Neuronal stem cell (in vitro differentiated cells): Measurements from ENCODE around the gene ZNF775.

Source experiments
- DNase-seq: peaks from one replicate; pipeline ENCODE4 v3.0.0-alpha.2; 2013; ENCODE audit warnings: low spot score
- H2AFZ ChIP-seq: one replicate; pipeline ENCODE4 v1.6.1; 2013; ENCODE audit warnings: mild to moderate bottlenecking, low read length, inconsistent platforms
- H2AK5ac ChIP-seq: 2 replicates; pipeline ENCODE4 v1.6.1; 2013; ENCODE audit warnings: low read depth, mild to moderate bottlenecking, inconsistent platforms, low read length, moderate library complexity, mixed read lengths
- H2BK120ac ChIP-seq: 2 replicates; pipeline ENCODE4 v1.6.1; 2013; ENCODE audit warnings: low read depth, mild to moderate bottlenecking, inconsistent platforms, low read length, moderate library complexity, mixed read lengths
- H2BK12ac ChIP-seq: one replicate; pipeline ENCODE4 v1.6.1; 2013; ENCODE audit warnings: low read length, inconsistent platforms
- H2BK15ac ChIP-seq: 2 replicates; pipeline ENCODE4 v1.6.1; 2013; ENCODE audit warnings: mild to moderate bottlenecking, low read length, inconsistent platforms, mixed read lengths
- H2BK5ac ChIP-seq: one replicate; pipeline ENCODE4 v1.6.1; 2013; ENCODE audit warnings: inconsistent platforms, mild to moderate bottlenecking, low read length, moderate library complexity
- H3K14ac ChIP-seq: one replicate; pipeline ENCODE4 v1.6.1; 2013; ENCODE audit warnings: low read length, inconsistent platforms
- H3K18ac ChIP-seq: 2 replicates; pipeline ENCODE4 v1.6.1; 2013; ENCODE audit warnings: low read length, inconsistent platforms
- H3K23ac ChIP-seq: 2 replicates; pipeline ENCODE4 v1.6.1; 2013; ENCODE audit warnings: low read depth, mild to moderate bottlenecking, mixed read lengths, low read length, inconsistent platforms; ENCODE audit not compliant: poor library complexity
- H3K27ac ChIP-seq: replicated peaks from 3 replicates; pipeline ENCODE4 v1.5.1; 2013; ENCODE audit warnings: low read length, inconsistent platforms
- H3K27me3 ChIP-seq, 3 experiments: 2 replicates each; pipeline ENCODE4 v1.6.1; 2013; ENCODE audit warnings: low read length in 3 of 3, mild to moderate bottlenecking in 2 of 3, inconsistent platforms in 1 of 3, low read depth in 1 of 3, mixed read lengths in 1 of 3, moderate library complexity in 1 of 3; ENCODE audit not compliant: control insufficient read depth in 3 of 3, insufficient read depth in 3 of 3
- H3K36me3 ChIP-seq, 2 donors: replicated peaks in 1 of 2; 2 replicates each; pipeline ENCODE4 v1.6.1; 2013; ENCODE audit warnings: low read length in 2 of 2; ENCODE audit not compliant: control insufficient read depth in 2 of 2, insufficient read depth in 2 of 2
- H3K4ac ChIP-seq: 2 replicates; pipeline ENCODE4 v1.6.1; 2013; ENCODE audit warnings: inconsistent platforms, mild to moderate bottlenecking, low read length, moderate library complexity
- H3K4me1 ChIP-seq, 2 donors: 1 replicate in 1 of 2; 2 replicates in 1 of 2; pipeline ENCODE4 v1.6.1; 2013; ENCODE audit warnings: low read length in 2 of 2, low read depth in 1 of 2; ENCODE audit not compliant: control insufficient read depth in 2 of 2, insufficient read depth in 1 of 2
- H3K4me2 ChIP-seq: one replicate; pipeline ENCODE4 v1.6.1; 2013; ENCODE audit warnings: mild to moderate bottlenecking, low read length, inconsistent platforms; ENCODE audit not compliant: insufficient read depth, poor library complexity, severe bottlenecking
- H3K4me3 ChIP-seq, 2 donors: 2 replicates each; pipeline ENCODE4 v1.5.1; 2013; ENCODE audit warnings: low read length in 2 of 2, mild to moderate bottlenecking in 2 of 2, inconsistent platforms in 1 of 2, moderate library complexity in 1 of 2
- H3K79me1 ChIP-seq: one replicate; pipeline ENCODE4 v1.6.1; 2013; ENCODE audit warnings: low read depth, mild to moderate bottlenecking, inconsistent platforms, low read length, moderate library complexity
- H3K9ac ChIP-seq: one replicate; pipeline ENCODE4 v1.6.1; 2013; ENCODE audit warnings: mild to moderate bottlenecking, low read depth, low read length, inconsistent platforms; ENCODE audit not compliant: poor library complexity
- H3K9me3 ChIP-seq, 2 donors: replicated peaks in 1 of 2; 2 replicates each; pipeline versions ENCODE3 to v1.6.1; 2013; ENCODE audit warnings: low read length in 2 of 2, mild to moderate bottlenecking in 2 of 2, inconsistent platforms in 1 of 2, low read depth in 1 of 2, mixed read lengths in 1 of 2, moderate library complexity in 1 of 2; ENCODE audit not compliant: control insufficient read depth in 2 of 2, insufficient read depth in 1 of 2
- H4K8ac ChIP-seq: one replicate; pipeline ENCODE4 v1.6.1; 2013; ENCODE audit warnings: low read depth, mild to moderate bottlenecking, inconsistent platforms, low read length, moderate library complexity
- H4K91ac ChIP-seq: one replicate; pipeline ENCODE4 v1.6.1; 2013; ENCODE audit warnings: low read length, low read depth, mild to moderate bottlenecking, inconsistent platforms; ENCODE audit not compliant: poor library complexity
- WGBS, 2 donors: extraction: QIAGEN DNeasy Blood & Tissue Kit; methylation state at CpG; one replicate each; pipeline ENCODE4 v1.1.7; 2013; ENCODE audit warnings: missing lambda C conversion rate in 2 of 2, mixed read lengths in 1 of 2; ENCODE audit not compliant: insufficient read length in 2 of 2, insufficient replicate concordance in 1 of 2; ENCODE audit errors: extremely low coverage in 2 of 2; 5-methylcytosine and 5-hydroxymethylcytosine counted together

Gene ZNF775

DNA sequence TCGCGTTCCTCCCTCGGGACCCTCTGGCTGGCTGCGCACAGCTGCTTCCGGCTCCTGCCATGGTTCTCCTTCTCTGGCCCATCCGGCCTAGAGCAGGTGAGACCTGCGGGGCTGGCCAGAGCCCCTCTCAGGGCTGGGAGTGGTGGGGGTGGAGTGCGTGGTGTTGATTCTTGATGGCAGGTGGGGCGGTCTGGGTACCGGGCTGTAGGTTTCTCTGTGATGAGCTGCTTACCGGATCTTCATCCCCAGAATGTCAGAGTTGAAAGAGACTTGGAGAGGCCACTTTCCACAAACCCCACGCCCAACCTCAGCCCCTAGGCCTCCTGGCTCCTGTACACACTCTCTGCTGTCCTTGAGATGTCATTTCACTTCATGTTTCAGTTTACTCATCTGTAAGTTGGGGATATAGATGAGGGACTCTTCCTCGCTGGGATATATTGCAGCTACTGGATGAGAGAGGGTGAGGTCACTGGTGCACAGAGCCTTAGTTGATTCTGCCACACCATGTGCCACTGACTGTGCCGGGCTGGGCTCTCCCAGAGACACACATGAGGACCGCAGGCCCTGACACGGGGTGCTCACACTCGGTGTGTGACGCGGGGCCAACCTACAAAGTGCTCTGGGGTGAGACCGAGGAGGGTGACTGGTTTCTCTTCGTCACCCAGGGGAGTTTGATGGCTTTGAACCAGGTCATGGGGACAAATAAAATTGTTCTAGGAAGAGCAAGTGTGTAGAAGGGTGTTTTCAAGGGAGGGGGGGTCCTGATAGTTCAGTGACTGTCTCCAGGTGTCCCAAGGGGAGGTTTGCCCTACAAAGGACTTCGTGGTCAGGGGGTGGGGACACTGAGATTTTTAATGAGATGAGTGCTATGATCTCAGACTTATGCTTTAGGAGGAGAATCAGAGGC, 29.5 kb downstream of the ZNF775 start:
- Histone ChIP-seq H2AFZ (no peak overlapping the region), H2BK120ac (no peak overlapping the region), H2BK12ac (no peak overlapping the region), H3K4me3 (no peak overlapping the region), H3K4ac (no peak overlapping the region), H3K9me3 (no peaks in the 10 kb centered on the region), H2BK5ac (no peak overlapping the region), H3K4me2 (no peak overlapping the region), H2AK5ac (no peak overlapping the region), H3K4me1 (peaks cover 22 to 33% of the 10 kb centered on the region in 2 donors), H3K36me3 (no peaks in the 10 kb centered on the region), H3K23ac (no peak overlapping the region), H3K14ac (no peak overlapping the region), H3K27ac (no peak overlapping the region), H3K79me1 (no peaks in the 10 kb centered on the region), H4K91ac (no peak overlapping the region), H3K18ac (no peak overlapping the region), H3K9ac (no peak overlapping the region), H4K8ac (no peak overlapping the region), H2BK15ac (no peak overlapping the region), H3K27me3 (no peaks in the 10 kb centered on the region)
- WGBS, 2 donors = no CpG with 5 or more reads among the region's 22 CpGs
- no peak for DNase-seq

DNA sequence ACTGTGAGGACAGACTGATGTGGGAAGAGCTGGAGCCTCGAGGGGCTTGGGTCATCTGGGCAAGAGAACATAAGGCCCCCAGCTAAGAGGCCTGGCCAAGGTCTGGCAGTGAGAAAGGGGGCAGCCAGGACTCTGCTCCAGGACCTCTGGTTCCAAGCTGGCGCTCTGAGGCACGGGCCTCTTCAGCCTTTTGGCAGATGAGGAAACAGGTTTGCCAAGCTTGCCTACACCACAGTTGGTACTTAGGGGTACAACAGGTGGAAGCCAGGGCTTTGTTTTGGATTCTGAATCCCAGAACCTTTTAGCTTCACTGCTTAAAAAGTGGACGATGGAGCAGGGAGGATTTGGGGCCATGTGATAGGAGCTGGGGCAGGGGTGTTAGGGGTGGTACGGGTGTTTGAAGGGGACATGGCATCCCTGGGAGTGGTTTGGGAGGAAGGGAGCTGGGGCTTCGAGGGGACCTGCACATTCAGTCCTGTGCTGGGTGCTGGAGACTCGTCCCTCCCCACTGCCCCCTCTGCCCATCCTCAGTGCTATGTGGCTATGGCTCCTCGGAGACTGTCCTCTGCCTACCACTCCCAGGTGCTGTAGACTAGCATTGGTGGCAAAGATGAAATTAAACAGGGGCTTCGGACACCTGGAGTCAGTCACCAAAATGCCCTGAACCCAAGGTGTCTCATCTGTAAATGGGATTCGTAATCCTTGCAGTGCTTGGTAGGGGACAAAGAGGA, 30.3 kb downstream of the ZNF775 start:
- H4K91ac ChIP-seq = no peak overlapping the region
- no peaks in the 10 kb centered on the region for H3K9me3 ChIP-seq
- no peak overlapping the region for H2BK12ac ChIP-seq
- no peak overlapping the region for H2BK15ac ChIP-seq
- no peak overlapping the region for H4K8ac ChIP-seq
- H3K36me3 ChIP-seq = no peaks in the 10 kb centered on the region
- no peak overlapping the region for H3K14ac ChIP-seq
- no peak overlapping the region for H2BK120ac ChIP-seq
- H2BK5ac ChIP-seq = no peak overlapping the region
- no peak overlapping the region for H3K4ac ChIP-seq
- DNase-seq = no peak
- H3K9ac ChIP-seq = no peak overlapping the region
- no peak overlapping the region for H3K27ac ChIP-seq
- H2AFZ ChIP-seq = no peak overlapping the region
- H3K79me1 ChIP-seq = no peaks in the 10 kb centered on the region
- no peaks in the 10 kb centered on the region for H3K27me3 ChIP-seq
- H3K4me2 ChIP-seq = no peak overlapping the region
- peaks cover 18 to 28% of the 10 kb centered on the region in 2 donors for H3K4me1 ChIP-seq
- H3K18ac ChIP-seq = no peak overlapping the region
- no peak overlapping the region for H3K23ac ChIP-seq
- no peak overlapping the region for H2AK5ac ChIP-seq
- WGBS, 2 donors = no CpG with 5 or more reads among the region's 10 CpGs
- H3K4me3 ChIP-seq = no peak overlapping the region

GRCh38 chr7:150410131-150410530, 31.0 kb downstream of the ZNF775 start:
- no peak overlapping the region for H4K8ac ChIP-seq
- no peak overlapping the region for H3K4me2 ChIP-seq
- peaks cover 17 to 27% of the 10 kb centered on the region in 2 donors for H3K4me1 ChIP-seq
- DNase-seq = no peak
- H2AK5ac ChIP-seq = no peak overlapping the region
- H3K9me3 ChIP-seq = no peaks in the 10 kb centered on the region
- no peak overlapping the region for H3K14ac ChIP-seq
- no peak overlapping the region for H3K4me3 ChIP-seq
- no peak overlapping the region for H3K9ac ChIP-seq
- no peak overlapping the region for H2BK5ac ChIP-seq
- H3K18ac ChIP-seq = no peak overlapping the region
- no peak overlapping the region for H4K91ac ChIP-seq
- H3K79me1 ChIP-seq = no peaks in the 10 kb centered on the region
- no CpG with 5 or more reads among the region's 7 CpGs for WGBS, 2 donors
- no peaks in the 10 kb centered on the region for H3K27me3 ChIP-seq
- H2BK12ac ChIP-seq = no peak overlapping the region
- no peak overlapping the region for H2BK120ac ChIP-seq
- H3K23ac ChIP-seq = no peak overlapping the region
- no peak overlapping the region for H2BK15ac ChIP-seq
- no peak overlapping the region for H3K27ac ChIP-seq
- no peak overlapping the region for H3K4ac ChIP-seq
- H3K36me3 ChIP-seq = no peaks in the 10 kb centered on the region
- H2AFZ ChIP-seq = no peak overlapping the region

- Histone ChIP-seq H2AK5ac (no peak overlapping the region), H3K27ac (no peak overlapping the region), H2BK12ac (no peak overlapping the region), H3K27me3 (no peaks in the 10 kb centered on the region), H2AFZ (peak overlapping the region; percentile 44), H3K9ac (no peak overlapping the region), H2BK120ac (no peak overlapping the region), H2BK5ac (no peak overlapping the region), H3K23ac (no peak overlapping the region), H2BK15ac (no peak overlapping the region), H4K8ac (no peak overlapping the region), H4K91ac (no peak overlapping the region), H3K4me2 (no peak overlapping the region), H3K79me1 (no peaks in the 10 kb centered on the region), H3K4me3 (no peak overlapping the region), H3K18ac (peak overlapping the region; percentile 21), H3K14ac (peak overlapping the region; percentile 43), H3K9me3 (no peaks in the 10 kb centered on the region), H3K4me1 (peaks cover 17 to 29% of the 10 kb centered on the region in 2 donors), H3K4ac (no peak overlapping the region), H3K36me3 (no peaks in the 10 kb centered on the region)
- WGBS, 2 donors = no CpG with 5 or more reads among the region's 10 CpGs
- DNase-seq = no peak
Observed at GRCh38 chr7:150410680-150411346, 31.7 kb downstream of the ZNF775 start.
